SU-DHL-6 (cell line): ENCODE data around the gene OLFM4.

ENCODE experiments used
- EZH2phosphoT487 ChIP-seq: fragments of 200-600 bp; sonication (generic), shearing (Covaris generic); conservative IDR thresholded peaks from 2 replicates; pipeline ENCODE4 v1.6.1; 2018; ENCODE audit warnings: mild to moderate bottlenecking, antibody characterized with exemption, low read length, moderate library complexity, mixed read lengths
- TF ChIP-seq, protein P1 (sequence below): fragments of 200-600 bp; sonication (generic); IDR thresholded peaks from one replicate; pipeline ENCODE4 v1.5.1; 2017; ENCODE audit warnings: antibody characterized with exemption, mild to moderate bottlenecking, low read length, moderate library complexity; ENCODE audit not compliant: insufficient read depth, poor library complexity, severe bottlenecking

DNA sequence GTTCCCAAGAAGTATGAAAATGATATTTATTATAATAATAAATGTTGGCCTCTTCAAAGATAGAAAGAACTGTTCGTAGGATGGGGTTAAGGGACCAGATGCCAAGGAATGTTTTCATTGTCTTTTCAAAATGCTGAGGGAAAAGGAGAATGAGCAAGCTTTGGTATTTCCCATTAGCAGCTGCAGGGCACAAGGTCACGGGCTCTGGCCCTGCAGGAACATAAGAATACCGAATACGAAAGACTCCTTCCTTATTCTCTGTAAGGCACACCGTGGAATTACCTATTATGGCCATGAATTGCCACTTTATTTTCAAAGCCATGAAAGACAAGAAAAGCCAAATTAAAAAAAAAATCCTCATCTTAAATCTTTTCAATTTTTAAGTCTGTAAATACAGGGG is 49.6 kb upstream of the OLFM4 start:
- TF ChIP-seq, protein P1, sequence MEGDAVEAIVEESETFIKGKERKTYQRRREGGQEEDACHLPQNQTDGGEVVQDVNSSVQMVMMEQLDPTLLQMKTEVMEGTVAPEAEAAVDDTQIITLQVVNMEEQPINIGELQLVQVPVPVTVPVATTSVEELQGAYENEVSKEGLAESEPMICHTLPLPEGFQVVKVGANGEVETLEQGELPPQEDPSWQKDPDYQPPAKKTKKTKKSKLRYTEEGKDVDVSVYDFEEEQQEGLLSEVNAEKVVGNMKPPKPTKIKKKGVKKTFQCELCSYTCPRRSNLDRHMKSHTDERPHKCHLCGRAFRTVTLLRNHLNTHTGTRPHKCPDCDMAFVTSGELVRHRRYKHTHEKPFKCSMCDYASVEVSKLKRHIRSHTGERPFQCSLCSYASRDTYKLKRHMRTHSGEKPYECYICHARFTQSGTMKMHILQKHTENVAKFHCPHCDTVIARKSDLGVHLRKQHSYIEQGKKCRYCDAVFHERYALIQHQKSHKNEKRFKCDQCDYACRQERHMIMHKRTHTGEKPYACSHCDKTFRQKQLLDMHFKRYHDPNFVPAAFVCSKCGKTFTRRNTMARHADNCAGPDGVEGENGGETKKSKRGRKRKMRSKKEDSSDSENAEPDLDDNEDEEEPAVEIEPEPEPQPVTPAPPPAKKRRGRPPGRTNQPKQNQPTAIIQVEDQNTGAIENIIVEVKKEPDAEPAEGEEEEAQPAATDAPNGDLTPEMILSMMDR: no peak
- no peak for TF ChIP-seq EZH2phosphoT487
